ENCODE measurements around the gene ZNF80. TPM values are rescaled to one million over a fixed set of nuclear protein-coding genes. Genes with fewer than 3 reads are reported as not detected.

ZNF80 gene
- total RNA-seq, 4 donors from 2014 or later, result not detected

- no peaks in the 10 kb centered on the region for H3K27me3 ChIP-seq
- no peaks in the 10 kb centered on the region for H3K36me3 ChIP-seq
- H3K4me3 ChIP-seq, result no peak overlapping the region
- no peak overlapping the region for H3K27ac ChIP-seq
- no peaks in the 10 kb centered on the region for H3K4me1 ChIP-seq
- TF ChIP-seq CTCF (IDR thresholded peaks at IDR 0.05) (no peak), EP300 (IDR thresholded peaks at IDR 0.05) (no peak), POLR2AphosphoS5 (IDR thresholded peaks at IDR 0.05) (no peak), POLR2A (IDR thresholded peaks at IDR 0.05) (no peak)
- no peak for ATAC-seq
- no peaks in the 10 kb centered on the region for H3K9me3 ChIP-seq
- 20% methylated on average over 1 of the region's 3 CpGs; no CpG with 5 or more reads in 1 of the 2 donors for WGBS, 2 donors (ENCODE audit: low coverage in 1 of 2)
These were observed 5.8 kb downstream of the ZNF80 start for GRCh38 chr3:114231616-114232015.

GRCh38 chr3:114227076-114227475 lies 10.3 kb downstream of the ZNF80 start:
- H3K4me3 ChIP-seq, result no peak overlapping the region

GRCh38 chr3:114226313-114226712 lies 11.1 kb downstream of the ZNF80 start:
- Histone ChIP-seq H3K4me3 (no peak overlapping the region), H3K27me3 (no peaks in the 10 kb centered on the region), H3K27ac (no peak overlapping the region), H3K36me3 (no peaks in the 10 kb centered on the region), H3K4me1 (no peaks in the 10 kb centered on the region), H3K9me3 (peaks cover 0 to 24% (median 0%) of the 10 kb centered on the region in 3 donors)
- 79 to 89% methylated on average over 2 of the region's 2 CpGs for WGBS, 2 donors (ENCODE audit: low coverage in 1 of 2)
- TF ChIP-seq CTCF (IDR thresholded peaks at IDR 0.05) (no peak), EP300 (IDR thresholded peaks at IDR 0.05) (no peak), POLR2A (IDR thresholded peaks at IDR 0.05) (no peak), POLR2AphosphoS5 (IDR thresholded peaks at IDR 0.05) (no peak)
- ATAC-seq, result no peak

More at GRCh38 chr3:114227076-114227475, 10.3 kb downstream of the ZNF80 start:
- WGBS, 2 donors (ENCODE audit: low coverage in 1 of 2), result 92 to 100% methylated on average over 1 of the region's 1 CpG
- no peak for ATAC-seq
- H3K4me1 ChIP-seq, result no peaks in the 10 kb centered on the region
- no peak for TF ChIP-seq POLR2AphosphoS5 (IDR thresholded peaks at IDR 0.05)
- no peak for TF ChIP-seq EP300 (IDR thresholded peaks at IDR 0.05)
- no peak for TF ChIP-seq POLR2A (IDR thresholded peaks at IDR 0.05)
- no peak for TF ChIP-seq CTCF (IDR thresholded peaks at IDR 0.05)
- no peaks in the 10 kb centered on the region for H3K36me3 ChIP-seq
- H3K9me3 ChIP-seq, result peaks cover 0 to 24% (median 0%) of the 10 kb centered on the region in 3 donors
- H3K27ac ChIP-seq, result no peak overlapping the region
- H3K27me3 ChIP-seq, result no peaks in the 10 kb centered on the region

GRCh38 chr3:114223143-114223542 lies 14.2 kb downstream of the ZNF80 start:
- no peaks in the 10 kb centered on the region for H3K4me1 ChIP-seq
- no peak overlapping the region for H3K4me3 ChIP-seq
- ATAC-seq, result no peak
- TF ChIP-seq EP300 (IDR thresholded peaks at IDR 0.05) (no peak), POLR2A (IDR thresholded peaks at IDR 0.05) (no peak), CTCF (IDR thresholded peaks at IDR 0.05) (no peak), POLR2AphosphoS5 (IDR thresholded peaks at IDR 0.05) (no peak)
- no peak overlapping the region for H3K27ac ChIP-seq
- no peaks in the 10 kb centered on the region for H3K27me3 ChIP-seq
- H3K9me3 ChIP-seq, result peaks cover 0 to 24% (median 0%) of the 10 kb centered on the region in 3 donors
- 61 to 84% methylated on average over 3 of the region's 3 CpGs for WGBS, 2 donors (ENCODE audit: low coverage in 1 of 2)
- no peaks in the 10 kb centered on the region for H3K36me3 ChIP-seq

- WGBS, 2 donors (ENCODE audit: low coverage in 1 of 2), result 86 to 100% methylated on average over 1 of the region's 1 CpG
- no peak overlapping the region for H3K27ac ChIP-seq
- no peaks in the 10 kb centered on the region for H3K4me1 ChIP-seq
- TF ChIP-seq CTCF (IDR thresholded peaks at IDR 0.05) (no peak), EP300 (IDR thresholded peaks at IDR 0.05) (no peak), POLR2A (IDR thresholded peaks at IDR 0.05) (no peak), POLR2AphosphoS5 (IDR thresholded peaks at IDR 0.05) (no peak)
- no peak overlapping the region for H3K4me3 ChIP-seq
- ATAC-seq, result no peak
- peaks cover 0 to 24% (median 0%) of the 10 kb centered on the region in 3 donors for H3K9me3 ChIP-seq
- no peaks in the 10 kb centered on the region for H3K36me3 ChIP-seq
- H3K27me3 ChIP-seq, result no peaks in the 10 kb centered on the region
These were observed 15.5 kb downstream of the ZNF80 start for GRCh38 chr3:114221881-114222264.
